Measurements from ENCODE around the gene PLCL1. TPM values are rescaled to one million over a fixed set of nuclear protein-coding genes. Genes with fewer than 3 reads are reported as not detected.

Gene PLCL1
- total RNA-seq, 1 donor from 2014 or later = 13.6 TPM

- no peak for DNase-seq (ENCODE audit: low spot score)
- H3K27ac Mint-ChIP-seq (ENCODE audit: unreplicated experiment) = no peak overlapping the region
- TF ChIP-seq, protein P1, sequence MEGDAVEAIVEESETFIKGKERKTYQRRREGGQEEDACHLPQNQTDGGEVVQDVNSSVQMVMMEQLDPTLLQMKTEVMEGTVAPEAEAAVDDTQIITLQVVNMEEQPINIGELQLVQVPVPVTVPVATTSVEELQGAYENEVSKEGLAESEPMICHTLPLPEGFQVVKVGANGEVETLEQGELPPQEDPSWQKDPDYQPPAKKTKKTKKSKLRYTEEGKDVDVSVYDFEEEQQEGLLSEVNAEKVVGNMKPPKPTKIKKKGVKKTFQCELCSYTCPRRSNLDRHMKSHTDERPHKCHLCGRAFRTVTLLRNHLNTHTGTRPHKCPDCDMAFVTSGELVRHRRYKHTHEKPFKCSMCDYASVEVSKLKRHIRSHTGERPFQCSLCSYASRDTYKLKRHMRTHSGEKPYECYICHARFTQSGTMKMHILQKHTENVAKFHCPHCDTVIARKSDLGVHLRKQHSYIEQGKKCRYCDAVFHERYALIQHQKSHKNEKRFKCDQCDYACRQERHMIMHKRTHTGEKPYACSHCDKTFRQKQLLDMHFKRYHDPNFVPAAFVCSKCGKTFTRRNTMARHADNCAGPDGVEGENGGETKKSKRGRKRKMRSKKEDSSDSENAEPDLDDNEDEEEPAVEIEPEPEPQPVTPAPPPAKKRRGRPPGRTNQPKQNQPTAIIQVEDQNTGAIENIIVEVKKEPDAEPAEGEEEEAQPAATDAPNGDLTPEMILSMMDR (IDR thresholded peaks at IDR 0.05; ENCODE audit: unreplicated experiment) = no peak
- H3K27me3 Mint-ChIP-seq (ENCODE audit: unreplicated experiment) = peaks cover 4% of the 10 kb centered on the region
- no peaks in the 10 kb centered on the region for H3K9me3 Mint-ChIP-seq (ENCODE audit: unreplicated experiment)
- peaks cover 24% of the 10 kb centered on the region for H3K4me1 Mint-ChIP-seq (ENCODE audit: unreplicated experiment)
- H3K4me3 Mint-ChIP-seq (ENCODE audit: unreplicated experiment) = no peak overlapping the region
- no peaks in the 10 kb centered on the region for H3K36me3 Mint-ChIP-seq (ENCODE audit: low read depth, unreplicated experiment)
Measured at GRCh38 chr2:197867624-197868023, 63.2 kb downstream of the PLCL1 start.

DNA sequence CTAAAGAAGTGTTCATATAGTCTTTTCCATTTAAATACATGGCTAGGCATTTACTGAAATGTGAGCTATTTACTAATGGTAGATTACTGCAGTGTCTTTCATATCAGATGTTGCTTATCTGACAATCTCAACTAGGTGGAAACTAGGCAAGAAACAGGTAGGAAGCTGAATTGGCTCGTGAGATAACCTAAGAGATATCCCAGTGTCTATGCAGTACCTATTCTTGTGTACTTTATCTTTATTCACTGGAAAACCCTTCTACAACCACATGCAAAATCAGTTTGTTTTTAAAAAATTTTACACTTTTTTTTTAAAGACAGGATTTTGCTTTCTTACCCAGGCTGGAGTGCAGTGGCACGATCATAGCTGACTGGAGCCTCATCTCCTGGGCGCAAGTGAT, 63.8 kb downstream of the PLCL1 start:
- Mint-ChIP-seq H3K27ac (ENCODE audit: unreplicated experiment) (no peak overlapping the region), H3K9me3 (ENCODE audit: unreplicated experiment) (no peaks in the 10 kb centered on the region), H3K27me3 (ENCODE audit: unreplicated experiment) (peaks cover 4% of the 10 kb centered on the region), H3K36me3 (ENCODE audit: low read depth, unreplicated experiment) (no peaks in the 10 kb centered on the region), H3K4me3 (ENCODE audit: unreplicated experiment) (no peak overlapping the region), H3K4me1 (ENCODE audit: unreplicated experiment) (peaks cover 23% of the 10 kb centered on the region)
- TF ChIP-seq, protein P1 (IDR thresholded peaks at IDR 0.05; ENCODE audit: unreplicated experiment) = no peak
- DNase-seq (ENCODE audit: low spot score) = no peak

DNA sequence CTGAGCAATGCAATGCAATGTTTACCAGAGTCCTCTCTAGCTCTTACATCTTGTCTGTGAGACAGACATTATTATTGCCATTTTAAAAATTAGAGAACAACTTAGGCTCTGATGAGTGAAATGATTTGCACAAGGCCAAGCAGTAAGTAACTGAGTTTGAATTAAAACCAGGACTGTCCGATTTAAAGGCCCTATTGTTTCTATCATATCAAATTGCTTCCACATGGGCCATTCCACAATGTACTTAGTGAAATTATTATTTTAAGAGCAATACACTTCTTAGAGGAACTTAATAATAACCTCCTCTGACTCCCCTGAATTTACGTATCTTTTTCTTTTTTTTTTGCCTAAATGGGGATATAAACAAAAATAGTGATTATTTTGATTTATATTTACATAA, 64.6 kb downstream of the PLCL1 start:
- Mint-ChIP-seq H3K4me3 (ENCODE audit: unreplicated experiment) (no peak overlapping the region), H3K9me3 (ENCODE audit: unreplicated experiment) (no peaks in the 10 kb centered on the region), H3K36me3 (ENCODE audit: low read depth, unreplicated experiment) (no peaks in the 10 kb centered on the region), H3K4me1 (ENCODE audit: unreplicated experiment) (peaks cover 23% of the 10 kb centered on the region), H3K27me3 (ENCODE audit: unreplicated experiment) (peaks cover 4% of the 10 kb centered on the region), H3K27ac (ENCODE audit: unreplicated experiment) (no peak overlapping the region)
- DNase-seq (ENCODE audit: low spot score) = no peak
- TF ChIP-seq, protein P1 (IDR thresholded peaks at IDR 0.05; ENCODE audit: unreplicated experiment) = no peak

GRCh38 chr2:197869501-197870111, 65.2 kb downstream of the PLCL1 start:
- H3K4me1 Mint-ChIP-seq (ENCODE audit: unreplicated experiment) = peaks cover 23% of the 10 kb centered on the region
- H3K36me3 Mint-ChIP-seq (ENCODE audit: low read depth, unreplicated experiment) = no peaks in the 10 kb centered on the region
- no peak overlapping the region for H3K27ac Mint-ChIP-seq (ENCODE audit: unreplicated experiment)
- TF ChIP-seq, protein P1 (IDR thresholded peaks at IDR 0.05; ENCODE audit: unreplicated experiment) = no peak
- no peak for DNase-seq (ENCODE audit: low spot score)
- H3K27me3 Mint-ChIP-seq (ENCODE audit: unreplicated experiment) = peaks cover 4% of the 10 kb centered on the region
- H3K9me3 Mint-ChIP-seq (ENCODE audit: unreplicated experiment) = no peaks in the 10 kb centered on the region
- no peak overlapping the region for H3K4me3 Mint-ChIP-seq (ENCODE audit: unreplicated experiment)

DNA sequence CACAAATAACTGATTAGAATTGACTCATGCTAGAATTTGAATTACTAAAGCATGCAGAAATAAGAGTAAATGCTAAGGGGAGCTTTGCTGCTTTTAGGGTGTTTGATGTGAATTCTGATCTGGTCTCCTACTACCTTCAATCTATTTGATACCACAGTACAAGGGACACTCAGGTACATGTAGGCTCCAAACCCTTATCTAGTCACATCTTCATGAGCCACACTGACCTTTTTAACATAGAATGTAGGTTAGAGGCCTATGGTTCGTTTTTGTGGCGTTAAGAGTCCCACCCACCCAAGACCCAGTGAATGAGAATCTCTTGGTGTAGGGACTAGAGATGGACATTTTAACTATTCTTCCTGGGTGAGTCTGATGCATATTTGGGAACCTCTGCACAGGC, 65.7 kb downstream of the PLCL1 start:
- Mint-ChIP-seq H3K27ac (ENCODE audit: unreplicated experiment) (no peak overlapping the region), H3K4me1 (ENCODE audit: unreplicated experiment) (peaks cover 24% of the 10 kb centered on the region), H3K4me3 (ENCODE audit: unreplicated experiment) (no peak overlapping the region), H3K27me3 (ENCODE audit: unreplicated experiment) (peaks cover 4% of the 10 kb centered on the region), H3K36me3 (ENCODE audit: low read depth, unreplicated experiment) (no peaks in the 10 kb centered on the region), H3K9me3 (ENCODE audit: unreplicated experiment) (no peaks in the 10 kb centered on the region)
- TF ChIP-seq, protein P1 (IDR thresholded peaks at IDR 0.05; ENCODE audit: unreplicated experiment) = no peak
- DNase-seq (ENCODE audit: low spot score) = no peak
